HepG2 (cell line): ENCODE measurements around the gene MRPL28. TPM values are rescaled to one million over a fixed set of nuclear protein-coding genes. Genes with fewer than 3 reads are reported as not detected.
A peak's percentile ranks its signal among the peaks of the same experiment; 100 is the strongest.

ENCODE experiments used
- CREB1 ChIP-seq, 2 experiments: fragments of 450-650 bp in 1 of 2; IDR thresholded peaks; 2 replicates each; pipeline ENCODE4 v1.6.1; 2016 to 2017; ENCODE audit warnings: control low read depth in 1 of 2, mild to moderate bottlenecking in 1 of 2, missing compliant biosample characterization in 1 of 2, missing genetic modification characterization in 1 of 2
- EEA1 ChIP-seq: sonication (generic); formaldehyde crosslinking; IDR thresholded peaks from 2 replicates; pipeline ENCODE4 v1.5.1; 2020; ENCODE audit warnings: mild to moderate bottlenecking, missing genetic modification reagents, borderline replicate concordance
- GABPB1 ChIP-seq: IDR thresholded peaks from 2 replicates; pipeline ENCODE4 v1.6.1; 2016; ENCODE audit warnings: mild to moderate bottlenecking, missing genetic modification reagents, moderate library complexity, missing compliant biosample characterization
- JUNB ChIP-seq: sonication (generic); formaldehyde crosslinking; IDR thresholded peaks from 2 replicates; pipeline ENCODE4 v1.8.0; 2022; ENCODE audit warnings: missing genetic modification reagents, mild to moderate bottlenecking, borderline replicate concordance
- MED8 ChIP-seq: sonication (generic); formaldehyde crosslinking; IDR thresholded peaks from 2 replicates; pipeline ENCODE4 v1.8.1; 2023; ENCODE audit warnings: mild to moderate bottlenecking, missing genetic modification reagents; ENCODE audit not compliant: insufficient replicate concordance
- POLR2A ChIP-seq, 2 experiments: IDR thresholded peaks; 2 replicates each; pipeline ENCODE4 v1.6.1; 2011; ENCODE audit warnings: low read depth in 2 of 2, low read length in 2 of 2, mild to moderate bottlenecking in 1 of 2, moderate library complexity in 1 of 2; ENCODE audit not compliant: insufficient read depth in 1 of 2
- SALL1 ChIP-seq: sonication (generic); formaldehyde crosslinking; IDR thresholded peaks from 2 replicates; pipeline ENCODE4 v1.8.0; 2022; ENCODE audit warnings: mild to moderate bottlenecking, missing genetic modification reagents
- TBP ChIP-seq: sonication (generic); formaldehyde crosslinking; IDR thresholded peaks from 2 replicates; pipeline ENCODE4 v1.5.0; 2020; ENCODE audit warnings: missing genetic modification reagents
- ZMYM2 ChIP-seq: sonication (generic); formaldehyde crosslinking; IDR thresholded peaks from 2 replicates; pipeline ENCODE4 v1.8.0; 2022; ENCODE audit warnings: mild to moderate bottlenecking, missing genetic modification reagents
- ZNF530 ChIP-seq: sonication (generic); formaldehyde crosslinking; IDR thresholded peaks from 2 replicates; pipeline ENCODE4 v1.5.0; 2020; ENCODE audit warnings: low read depth, mild to moderate bottlenecking, missing genetic modification reagents
- ZNF768 ChIP-seq: sonication (generic); formaldehyde crosslinking; IDR thresholded peaks from 2 replicates; pipeline ENCODE4 v1.4.0; 2020; ENCODE audit warnings: missing genetic modification reagents
- ZNF777 ChIP-seq: sonication (generic); formaldehyde crosslinking; IDR thresholded peaks from 2 replicates; pipeline ENCODE4 v1.4.0; 2020; ENCODE audit warnings: missing genetic modification reagents
- polyA plus RNA-seq, 8 experiments: library from polyadenylated mRNA; depleted of rRNA in 3 of 8; stranded (reverse) in 7 of 8; unstranded in 1 of 8; fragments of >200 nt; fragmentation: Illumina TruSeq in 4 of 8; extraction: Trizol in 4 of 8; gene quantifications; 2 replicates each; pipeline versions ENCODE4 v1.2.1 to v1.2.3, GENCODE V29; 2011 to 2016; ENCODE audit warnings: low read depth in 4 of 8, missing spikeins in 1 of 8, mixed read lengths in 1 of 8; ENCODE audit not compliant: insufficient read depth in 1 of 8
- total RNA-seq, 5 experiments: library from RNA; depleted of rRNA; stranded (reverse); fragments of >200 nt; fragmentation: Illumina TruSeq; extraction: Trizol; gene quantifications; 2 replicates each; pipeline ENCODE4 v1.2.3, GENCODE V29; 2016; ENCODE audit warnings: low read depth in 1 of 5
- TF ChIP-seq, protein P1 (sequence below): sonication (generic); formaldehyde crosslinking; IDR thresholded peaks from 2 replicates; pipeline ENCODE4 v1.4.0; 2020; ENCODE audit warnings: mild to moderate bottlenecking, missing genetic modification reagents
- TF ChIP-seq, protein P2 (sequence below): sonication (generic); formaldehyde crosslinking; IDR thresholded peaks from 2 replicates; pipeline ENCODE4 v1.5.0; 2020; ENCODE audit warnings: mild to moderate bottlenecking, missing genetic modification reagents
- TF ChIP-seq, protein P3 (sequence below): sonication (generic); formaldehyde crosslinking; IDR thresholded peaks from 2 replicates; pipeline ENCODE4 v1.5.0; 2020; ENCODE audit warnings: mild to moderate bottlenecking, missing genetic modification reagents, borderline replicate concordance
- TF ChIP-seq, protein P4 (sequence below): sonication (generic); formaldehyde crosslinking; IDR thresholded peaks from 2 replicates; pipeline ENCODE4 v1.5.1; 2020; ENCODE audit warnings: missing genetic modification reagents, mild to moderate bottlenecking, borderline replicate concordance

Gene MRPL28
- total and polyA plus RNA-seq, 2 of the 13 experiments (the other 11 are each of a cell fraction or from before 2014, with no cell fraction given) = 114 to 135 TPM

DNA sequence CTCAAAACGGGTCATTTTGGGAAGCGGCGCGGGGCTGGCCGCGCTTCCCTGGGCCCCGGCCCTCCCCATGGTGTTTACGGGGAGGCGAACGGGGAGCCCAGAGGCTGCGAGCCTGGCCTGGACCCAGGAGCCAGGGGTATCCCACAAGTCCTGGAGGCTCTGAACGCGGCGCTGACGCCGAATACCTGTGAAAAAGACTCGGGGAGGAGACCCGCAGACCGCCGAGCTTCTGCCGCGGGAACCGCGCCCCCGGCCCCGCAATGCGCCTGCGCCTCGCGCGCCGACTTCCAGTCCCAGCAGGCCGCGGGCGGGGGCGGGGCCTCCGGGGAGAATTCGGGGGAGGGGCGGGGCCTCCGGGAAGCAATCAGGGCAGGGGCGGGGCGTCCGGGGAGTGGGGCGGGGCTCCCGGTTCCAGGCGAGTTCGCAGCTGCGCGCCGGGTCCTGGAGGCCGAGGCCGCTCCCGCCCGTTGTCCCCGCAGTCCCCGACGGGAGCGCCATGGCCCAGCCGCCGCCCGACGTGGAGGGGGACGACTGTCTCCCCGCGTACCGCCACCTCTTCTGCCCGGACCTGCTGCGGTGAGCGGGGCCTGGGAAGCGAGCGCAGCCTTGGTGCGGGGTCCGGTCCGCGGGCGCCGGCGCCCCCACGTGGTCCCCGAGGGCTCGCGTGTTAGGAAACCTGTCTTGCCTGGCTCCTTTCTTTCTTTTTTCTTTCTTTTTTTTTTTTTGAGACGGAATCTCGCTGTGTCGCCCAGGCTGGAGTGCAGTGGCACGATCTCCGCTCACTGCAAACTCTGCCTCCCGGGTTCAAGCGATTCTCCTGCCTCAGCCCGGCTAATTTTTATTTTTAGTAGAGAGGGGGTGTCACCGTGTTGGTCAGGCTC is 31.4 kb upstream of the MRPL28 start, which contains the start of gene DECR2 (continued):
- TF ChIP-seq TBP (CRISPR knock-in tag) (no peak), GABPB1 (CRISPR knock-in tag) (peak; percentile 74), MED8 (CRISPR knock-in tag) (peak; percentile 67), ZNF777 (CRISPR knock-in tag) (peak; percentile 98), ZNF768 (peak; percentile 73), CREB1 (IDR thresholded peaks at IDR 0.05) (no peak), CREB1 (CRISPR knock-in tag; IDR thresholded peaks at IDR 0.05) (no peak), SALL1 (CRISPR knock-in tag) (peak; percentile 69), ZNF530 (CRISPR knock-in tag) (no peak), POLR2A (IDR thresholded peaks at IDR 0.05; ENCODE audit: insufficient read depth in 1 of 2, low read depth in 2 of 2, low read length in 2 of 2) (peak; percentile 70 to 95), JUNB (no peak), ZMYM2 (0 out of 2 replicates have a peak, but pooled peaks have one; percentile 15), EEA1 (CRISPR knock-in tag) (peak; percentile 10; the same call in 1 of the 2 replicates)
- TF ChIP-seq, protein P1, sequence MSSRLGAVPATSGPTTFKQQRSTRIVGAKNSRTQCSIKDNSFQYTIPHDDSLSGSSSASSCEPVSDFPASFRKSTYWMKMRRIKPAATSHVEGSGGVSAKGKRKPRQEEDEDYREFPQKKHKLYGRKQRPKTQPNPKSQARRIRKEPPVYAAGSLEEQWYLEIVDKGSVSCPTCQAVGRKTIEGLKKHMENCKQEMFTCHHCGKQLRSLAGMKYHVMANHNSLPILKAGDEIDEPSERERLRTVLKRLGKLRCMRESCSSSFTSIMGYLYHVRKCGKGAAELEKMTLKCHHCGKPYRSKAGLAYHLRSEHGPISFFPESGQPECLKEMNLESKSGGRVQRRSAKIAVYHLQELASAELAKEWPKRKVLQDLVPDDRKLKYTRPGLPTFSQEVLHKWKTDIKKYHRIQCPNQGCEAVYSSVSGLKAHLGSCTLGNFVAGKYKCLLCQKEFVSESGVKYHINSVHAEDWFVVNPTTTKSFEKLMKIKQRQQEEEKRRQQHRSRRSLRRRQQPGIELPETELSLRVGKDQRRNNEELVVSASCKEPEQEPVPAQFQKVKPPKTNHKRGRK (CRISPR knock-in tag) = no peak
- TF ChIP-seq, protein P2, sequence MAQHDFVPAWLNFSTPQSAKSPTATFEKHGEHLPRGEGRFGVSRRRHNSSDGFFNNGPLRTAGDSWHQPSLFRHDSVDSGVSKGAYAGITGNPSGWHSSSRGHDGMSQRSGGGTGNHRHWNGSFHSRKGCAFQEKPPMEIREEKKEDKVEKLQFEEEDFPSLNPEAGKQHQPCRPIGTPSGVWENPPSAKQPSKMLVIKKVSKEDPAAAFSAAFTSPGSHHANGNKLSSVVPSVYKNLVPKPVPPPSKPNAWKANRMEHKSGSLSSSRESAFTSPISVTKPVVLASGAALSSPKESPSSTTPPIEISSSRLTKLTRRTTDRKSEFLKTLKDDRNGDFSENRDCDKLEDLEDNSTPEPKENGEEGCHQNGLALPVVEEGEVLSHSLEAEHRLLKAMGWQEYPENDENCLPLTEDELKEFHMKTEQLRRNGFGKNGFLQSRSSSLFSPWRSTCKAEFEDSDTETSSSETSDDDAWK (CRISPR knock-in tag) = no peak
- TF ChIP-seq, protein P3, sequence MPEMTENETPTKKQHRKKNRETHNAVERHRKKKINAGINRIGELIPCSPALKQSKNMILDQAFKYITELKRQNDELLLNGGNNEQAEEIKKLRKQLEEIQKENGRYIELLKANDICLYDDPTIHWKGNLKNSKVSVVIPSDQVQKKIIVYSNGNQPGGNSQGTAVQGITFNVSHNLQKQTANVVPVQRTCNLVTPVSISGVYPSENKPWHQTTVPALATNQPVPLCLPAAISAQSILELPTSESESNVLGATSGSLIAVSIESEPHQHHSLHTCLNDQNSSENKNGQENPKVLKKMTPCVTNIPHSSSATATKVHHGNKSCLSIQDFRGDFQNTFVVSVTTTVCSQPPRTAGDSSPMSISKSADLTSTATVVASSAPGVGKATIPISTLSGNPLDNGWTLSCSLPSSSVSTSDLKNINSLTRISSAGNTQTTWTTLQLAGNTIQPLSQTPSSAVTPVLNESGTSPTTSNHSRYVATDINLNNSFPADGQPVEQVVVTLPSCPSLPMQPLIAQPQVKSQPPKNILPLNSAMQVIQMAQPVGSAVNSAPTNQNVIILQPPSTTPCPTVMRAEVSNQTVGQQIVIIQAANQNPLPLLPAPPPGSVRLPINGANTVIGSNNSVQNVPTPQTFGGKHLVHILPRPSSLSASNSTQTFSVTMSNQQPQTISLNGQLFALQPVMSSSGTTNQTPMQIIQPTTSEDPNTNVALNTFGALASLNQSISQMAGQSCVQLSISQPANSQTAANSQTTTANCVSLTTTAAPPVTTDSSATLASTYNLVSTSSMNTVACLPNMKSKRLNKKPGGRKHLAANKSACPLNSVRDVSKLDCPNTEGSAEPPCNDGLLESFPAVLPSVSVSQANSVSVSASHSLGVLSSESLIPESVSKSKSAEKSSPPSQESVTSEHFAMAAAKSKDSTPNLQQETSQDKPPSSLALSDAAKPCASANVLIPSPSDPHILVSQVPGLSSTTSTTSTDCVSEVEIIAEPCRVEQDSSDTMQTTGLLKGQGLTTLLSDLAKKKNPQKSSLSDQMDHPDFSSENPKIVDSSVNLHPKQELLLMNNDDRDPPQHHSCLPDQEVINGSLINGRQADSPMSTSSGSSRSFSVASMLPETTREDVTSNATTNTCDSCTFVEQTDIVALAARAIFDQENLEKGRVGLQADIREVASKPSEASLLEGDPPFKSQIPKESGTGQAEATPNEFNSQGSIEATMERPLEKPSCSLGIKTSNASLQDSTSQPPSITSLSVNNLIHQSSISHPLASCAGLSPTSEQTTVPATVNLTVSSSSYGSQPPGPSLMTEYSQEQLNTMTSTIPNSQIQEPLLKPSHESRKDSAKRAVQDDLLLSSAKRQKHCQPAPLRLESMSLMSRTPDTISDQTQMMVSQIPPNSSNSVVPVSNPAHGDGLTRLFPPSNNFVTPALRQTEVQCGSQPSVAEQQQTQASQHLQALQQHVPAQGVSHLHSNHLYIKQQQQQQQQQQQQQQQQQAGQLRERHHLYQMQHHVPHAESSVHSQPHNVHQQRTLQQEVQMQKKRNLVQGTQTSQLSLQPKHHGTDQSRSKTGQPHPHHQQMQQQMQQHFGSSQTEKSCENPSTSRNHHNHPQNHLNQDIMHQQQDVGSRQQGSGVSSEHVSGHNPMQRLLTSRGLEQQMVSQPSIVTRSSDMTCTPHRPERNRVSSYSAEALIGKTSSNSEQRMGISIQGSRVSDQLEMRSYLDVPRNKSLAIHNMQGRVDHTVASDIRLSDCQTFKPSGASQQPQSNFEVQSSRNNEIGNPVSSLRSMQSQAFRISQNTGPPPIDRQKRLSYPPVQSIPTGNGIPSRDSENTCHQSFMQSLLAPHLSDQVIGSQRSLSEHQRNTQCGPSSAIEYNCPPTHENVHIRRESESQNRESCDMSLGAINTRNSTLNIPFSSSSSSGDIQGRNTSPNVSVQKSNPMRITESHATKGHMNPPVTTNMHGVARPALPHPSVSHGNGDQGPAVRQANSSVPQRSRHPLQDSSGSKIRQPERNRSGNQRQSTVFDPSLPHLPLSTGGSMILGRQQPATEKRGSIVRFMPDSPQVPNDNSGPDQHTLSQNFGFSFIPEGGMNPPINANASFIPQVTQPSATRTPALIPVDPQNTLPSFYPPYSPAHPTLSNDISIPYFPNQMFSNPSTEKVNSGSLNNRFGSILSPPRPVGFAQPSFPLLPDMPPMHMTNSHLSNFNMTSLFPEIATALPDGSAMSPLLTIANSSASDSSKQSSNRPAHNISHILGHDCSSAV (CRISPR knock-in tag) = no peak
- TF ChIP-seq, protein P4, sequence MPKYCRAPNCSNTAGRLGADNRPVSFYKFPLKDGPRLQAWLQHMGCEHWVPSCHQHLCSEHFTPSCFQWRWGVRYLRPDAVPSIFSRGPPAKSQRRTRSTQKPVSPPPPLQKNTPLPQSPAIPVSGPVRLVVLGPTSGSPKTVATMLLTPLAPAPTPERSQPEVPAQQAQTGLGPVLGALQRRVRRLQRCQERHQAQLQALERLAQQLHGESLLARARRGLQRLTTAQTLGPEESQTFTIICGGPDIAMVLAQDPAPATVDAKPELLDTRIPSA (CRISPR knock-in tag) = no peak
